Choroid plexus epithelial cell (primary cell): ENCODE data around the gene CCDC9.

Experiments used
- DNase-seq: peaks from one replicate; pipeline ENCODE4 v3.0.0-alpha.2; 2010; ENCODE audit warnings: low read depth
- H3K4me3 ChIP-seq: 2 replicates; pipeline ENCODE4 v1.5.1; 2011; ENCODE audit warnings: low read depth, mild to moderate bottlenecking, control low read depth, low read length, moderate library complexity
- CTCF ChIP-seq: conservative IDR thresholded peaks from 2 replicates; pipeline ENCODE4 v1.5.1; 2011; ENCODE audit warnings: low read depth, mild to moderate bottlenecking, control low read depth, inconsistent platforms, low read length, moderate library complexity

CCDC9 gene

GRCh38 chr19:47228937-47229675, 27.2 kb upstream of the CCDC9 start:
- TF ChIP-seq CTCF, result no peak
- H3K4me3 ChIP-seq, result peak overlapping the region; percentile 97
- peak; percentile 58 for DNase-seq

DNA sequence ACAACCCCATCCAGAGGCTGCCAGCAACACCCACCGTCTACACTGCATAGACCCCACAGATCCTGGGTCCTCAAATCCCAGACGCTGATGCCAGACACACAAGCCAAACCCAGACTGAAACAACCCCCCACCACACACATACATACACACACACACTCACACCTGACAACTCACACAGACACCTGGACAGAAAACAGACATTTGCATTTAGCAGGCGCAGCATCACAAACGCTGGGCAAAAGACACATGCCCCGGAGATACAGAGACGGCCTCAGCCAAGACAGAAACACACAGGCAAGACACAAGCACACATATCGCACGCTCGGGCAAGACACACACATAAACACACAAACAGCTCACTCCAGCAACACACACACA, 26.7 kb upstream of the CCDC9 start:
- TF ChIP-seq CTCF, result no peak
- peak overlapping the region; percentile 97 for H3K4me3 ChIP-seq
- DNase-seq, result peak; percentile 49

- H3K4me3 ChIP-seq, result peak overlapping the region; percentile 97
- DNase-seq, result peak; percentile 51
- TF ChIP-seq CTCF, result peak; percentile 58
Measured at GRCh38 chr19:47230054-47230920, 26.0 kb upstream of the CCDC9 start.

- no peak for TF ChIP-seq CTCF
Measured at GRCh38 chr19:47230921-47231214, 25.5 kb upstream of the CCDC9 start, which contains the start of gene BBC3. Gene BBC3, minus strand, starts transcription at chr19:47231199. Its CDS starts 2,768 bp downstream, at chr19:47228431.

GRCh38 chr19:47231215-47232054, 24.9 kb upstream of the CCDC9 start:
- TF ChIP-seq CTCF, result no peak
- H3K4me3 ChIP-seq, result peak overlapping the region; percentile 97
- peak; percentile 91 for DNase-seq

More at GRCh38 chr19:47230921-47231214, 25.5 kb upstream of the CCDC9 start, which contains the start of gene BBC3:
- DNase-seq, result no peak
- H3K4me3 ChIP-seq, result peak within 1 kb of the TSS; percentile 97

- TF ChIP-seq CTCF, result no peak
- peak overlapping the region; percentile 25 for H3K4me3 ChIP-seq
- DNase-seq, result peak; percentile 44
Measured at GRCh38 chr19:47232422-47233211, 23.7 kb upstream of the CCDC9 start.
